HepG2 (cell line): ENCODE results near the gene PIP4K2B. TPM values are rescaled to one million over a fixed set of nuclear protein-coding genes. Genes with fewer than 3 reads are reported as not detected.

Source experiments
- ARNTL ChIP-seq: sonication (generic); formaldehyde crosslinking; IDR thresholded peaks from 2 replicates; pipeline ENCODE4 v1.4.0; 2020; ENCODE audit warnings: mild to moderate bottlenecking, missing genetic modification reagents
- KLF12 ChIP-seq: sonication (generic); formaldehyde crosslinking; IDR thresholded peaks from 2 replicates; pipeline ENCODE4 v1.4.0; 2020; ENCODE audit warnings: missing genetic modification reagents, borderline replicate concordance
- KLF13 ChIP-seq: sonication (generic); formaldehyde crosslinking; IDR thresholded peaks from 2 replicates; pipeline ENCODE4 v1.4.0; 2020; ENCODE audit warnings: mild to moderate bottlenecking, missing genetic modification reagents
- MIER3 ChIP-seq: IDR thresholded peaks from 2 replicates; pipeline ENCODE4 v1.6.1; 2016; ENCODE audit warnings: missing compliant biosample characterization, borderline replicate concordance
- PRMT3 ChIP-seq: sonication (generic); formaldehyde crosslinking; IDR thresholded peaks from 2 replicates; pipeline ENCODE4 v1.8.1; 2022; ENCODE audit warnings: low read depth, mild to moderate bottlenecking, moderate library complexity, missing genetic modification reagents, borderline replicate concordance
- RFX5 ChIP-seq: IDR thresholded peaks from 2 replicates; pipeline ENCODE4 v1.6.1; 2011; ENCODE audit warnings: low read depth, low read length, improper control_type of control experiment
- SOX6 ChIP-seq, 2 experiments: fragments of 450-650 bp in 1 of 2; sonication (generic) in 1 of 2; formaldehyde crosslinking in 1 of 2; IDR thresholded peaks; 2 replicates each; pipeline versions ENCODE4 v1.4.0 to v1.6.1; 2017 to 2020; ENCODE audit warnings: antibody characterized with exemption in 1 of 2, mild to moderate bottlenecking in 1 of 2, missing genetic modification reagents in 1 of 2
- TEAD2 ChIP-seq: sonication (generic); formaldehyde crosslinking; IDR thresholded peaks from 2 replicates; pipeline ENCODE4 v1.9.0; 2021; ENCODE audit warnings: missing genetic modification reagents
- TOPORS ChIP-seq: sonication (generic); formaldehyde crosslinking; IDR thresholded peaks from 2 replicates; pipeline ENCODE4 v1.8.0; 2023; ENCODE audit warnings: mild to moderate bottlenecking, missing genetic modification reagents
- U2AF2 ChIP-seq: fragments of 200-400 bp; formaldehyde crosslinking; IDR thresholded peaks from 2 replicates; pipeline ENCODE4 v1.6.1; 2017; ENCODE audit warnings: low read depth, mild to moderate bottlenecking, low read length
- ZNF124 ChIP-seq: sonication (generic); formaldehyde crosslinking; IDR thresholded peaks from 2 replicates; pipeline ENCODE4 v1.4.0; 2020; ENCODE audit warnings: missing genetic modification reagents
- ZNF207 ChIP-seq: fragments of 450-650 bp; IDR thresholded peaks from 2 replicates; pipeline ENCODE4 v1.6.1; 2016; ENCODE audit warnings: antibody characterized with exemption, borderline replicate concordance
- ZNF256 ChIP-seq: sonication (generic); formaldehyde crosslinking; conservative IDR thresholded peaks from 2 replicates; pipeline ENCODE4 v1.4.0; 2020; ENCODE audit warnings: missing genetic modification reagents
- ZNF619 ChIP-seq: sonication (generic); formaldehyde crosslinking; IDR thresholded peaks from 2 replicates; pipeline ENCODE4 v1.4.0; 2020; ENCODE audit warnings: mild to moderate bottlenecking, missing genetic modification reagents
- polyA plus RNA-seq, 8 experiments: library from polyadenylated mRNA; depleted of rRNA in 3 of 8; stranded (reverse) in 7 of 8; unstranded in 1 of 8; fragments of >200 nt; fragmentation: Illumina TruSeq in 4 of 8; extraction: Trizol in 4 of 8; gene quantifications; 2 replicates each; pipeline versions ENCODE4 v1.2.1 to v1.2.3, GENCODE V29; 2011 to 2016; ENCODE audit warnings: low read depth in 4 of 8, missing spikeins in 1 of 8, mixed read lengths in 1 of 8; ENCODE audit not compliant: insufficient read depth in 1 of 8
- total RNA-seq, 5 experiments: library from RNA; depleted of rRNA; stranded (reverse); fragments of >200 nt; fragmentation: Illumina TruSeq; extraction: Trizol; gene quantifications; 2 replicates each; pipeline ENCODE4 v1.2.3, GENCODE V29; 2016; ENCODE audit warnings: low read depth in 1 of 5
- TF ChIP-seq, protein P1 (sequence below): fragments of 450-650 bp; IDR thresholded peaks from 2 replicates; pipeline ENCODE4 v1.6.1; 2017
- TF ChIP-seq, protein P2 (sequence below): sonication (generic); formaldehyde crosslinking; IDR thresholded peaks from 2 replicates; pipeline ENCODE4 v1.5.1; 2020; ENCODE audit warnings: mild to moderate bottlenecking, missing genetic modification reagents, borderline replicate concordance
- TF ChIP-seq, protein P3 (sequence below), 2 experiments: sonication (generic) in 1 of 2; formaldehyde crosslinking in 1 of 2; IDR thresholded peaks; 2 replicates each; pipeline versions ENCODE4 v1.4.0 to v1.6.1; 2018 to 2020; ENCODE audit warnings: missing genetic modification reagents in 2 of 2, borderline replicate concordance in 1 of 2, low read depth in 1 of 2, mild to moderate bottlenecking in 1 of 2, missing biosample characterization in 1 of 2
- TF ChIP-seq, protein P4 (sequence below): sonication (generic); formaldehyde crosslinking; IDR thresholded peaks from 2 replicates; pipeline ENCODE4 v1.4.0; 2020; ENCODE audit warnings: missing genetic modification reagents
- TF ChIP-seq, protein P5 (sequence below): sonication (generic); formaldehyde crosslinking; IDR thresholded peaks from 2 replicates; pipeline ENCODE4 v1.4.0; 2020; ENCODE audit warnings: missing genetic modification reagents, borderline replicate concordance

Gene PIP4K2B
- total and polyA plus RNA-seq, 2 of the 13 experiments (the other 11 are each of a cell fraction or from before 2014, with no cell fraction given): 20.4 to 54.0 TPM

DNA sequence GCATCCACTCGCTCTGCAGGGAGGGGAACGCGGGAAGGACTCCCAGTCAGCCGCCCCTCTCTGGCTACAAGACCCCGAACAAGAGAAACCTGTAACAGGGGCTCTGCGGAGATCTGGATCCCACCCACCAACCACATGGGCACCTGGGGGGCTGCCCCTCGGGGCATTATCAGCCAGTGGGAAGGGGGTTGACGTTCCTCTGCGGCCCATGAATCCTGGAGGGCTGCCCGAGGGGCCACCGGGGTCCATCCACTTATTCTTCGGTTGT lies 49.4 kb downstream of the PIP4K2B start (continued):
- no peak for TF ChIP-seq ZNF207
- no peak for TF ChIP-seq SOX6 (IDR thresholded peaks at IDR 0.05)
- TF ChIP-seq SOX6 (CRISPR knock-in tag; IDR thresholded peaks at IDR 0.05): no peak
- TF ChIP-seq ZNF256 (CRISPR knock-in tag): 0 out of 2 replicates have a peak, but pooled peaks have one; percentile 3
- no peak for TF ChIP-seq RFX5
- TF ChIP-seq, protein P1, sequence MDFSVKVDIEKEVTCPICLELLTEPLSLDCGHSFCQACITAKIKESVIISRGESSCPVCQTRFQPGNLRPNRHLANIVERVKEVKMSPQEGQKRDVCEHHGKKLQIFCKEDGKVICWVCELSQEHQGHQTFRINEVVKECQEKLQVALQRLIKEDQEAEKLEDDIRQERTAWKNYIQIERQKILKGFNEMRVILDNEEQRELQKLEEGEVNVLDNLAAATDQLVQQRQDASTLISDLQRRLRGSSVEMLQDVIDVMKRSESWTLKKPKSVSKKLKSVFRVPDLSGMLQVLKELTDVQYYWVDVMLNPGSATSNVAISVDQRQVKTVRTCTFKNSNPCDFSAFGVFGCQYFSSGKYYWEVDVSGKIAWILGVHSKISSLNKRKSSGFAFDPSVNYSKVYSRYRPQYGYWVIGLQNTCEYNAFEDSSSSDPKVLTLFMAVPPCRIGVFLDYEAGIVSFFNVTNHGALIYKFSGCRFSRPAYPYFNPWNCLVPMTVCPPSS: no peak
- TF ChIP-seq ZNF619 (CRISPR knock-in tag): no peak
- no peak for TF ChIP-seq TEAD2 (CRISPR knock-in tag)
- no peak for TF ChIP-seq KLF12 (CRISPR knock-in tag)
- TF ChIP-seq ARNTL (CRISPR knock-in tag): no peak; the same call in 1 of the 2 replicates
- TF ChIP-seq, protein P2, sequence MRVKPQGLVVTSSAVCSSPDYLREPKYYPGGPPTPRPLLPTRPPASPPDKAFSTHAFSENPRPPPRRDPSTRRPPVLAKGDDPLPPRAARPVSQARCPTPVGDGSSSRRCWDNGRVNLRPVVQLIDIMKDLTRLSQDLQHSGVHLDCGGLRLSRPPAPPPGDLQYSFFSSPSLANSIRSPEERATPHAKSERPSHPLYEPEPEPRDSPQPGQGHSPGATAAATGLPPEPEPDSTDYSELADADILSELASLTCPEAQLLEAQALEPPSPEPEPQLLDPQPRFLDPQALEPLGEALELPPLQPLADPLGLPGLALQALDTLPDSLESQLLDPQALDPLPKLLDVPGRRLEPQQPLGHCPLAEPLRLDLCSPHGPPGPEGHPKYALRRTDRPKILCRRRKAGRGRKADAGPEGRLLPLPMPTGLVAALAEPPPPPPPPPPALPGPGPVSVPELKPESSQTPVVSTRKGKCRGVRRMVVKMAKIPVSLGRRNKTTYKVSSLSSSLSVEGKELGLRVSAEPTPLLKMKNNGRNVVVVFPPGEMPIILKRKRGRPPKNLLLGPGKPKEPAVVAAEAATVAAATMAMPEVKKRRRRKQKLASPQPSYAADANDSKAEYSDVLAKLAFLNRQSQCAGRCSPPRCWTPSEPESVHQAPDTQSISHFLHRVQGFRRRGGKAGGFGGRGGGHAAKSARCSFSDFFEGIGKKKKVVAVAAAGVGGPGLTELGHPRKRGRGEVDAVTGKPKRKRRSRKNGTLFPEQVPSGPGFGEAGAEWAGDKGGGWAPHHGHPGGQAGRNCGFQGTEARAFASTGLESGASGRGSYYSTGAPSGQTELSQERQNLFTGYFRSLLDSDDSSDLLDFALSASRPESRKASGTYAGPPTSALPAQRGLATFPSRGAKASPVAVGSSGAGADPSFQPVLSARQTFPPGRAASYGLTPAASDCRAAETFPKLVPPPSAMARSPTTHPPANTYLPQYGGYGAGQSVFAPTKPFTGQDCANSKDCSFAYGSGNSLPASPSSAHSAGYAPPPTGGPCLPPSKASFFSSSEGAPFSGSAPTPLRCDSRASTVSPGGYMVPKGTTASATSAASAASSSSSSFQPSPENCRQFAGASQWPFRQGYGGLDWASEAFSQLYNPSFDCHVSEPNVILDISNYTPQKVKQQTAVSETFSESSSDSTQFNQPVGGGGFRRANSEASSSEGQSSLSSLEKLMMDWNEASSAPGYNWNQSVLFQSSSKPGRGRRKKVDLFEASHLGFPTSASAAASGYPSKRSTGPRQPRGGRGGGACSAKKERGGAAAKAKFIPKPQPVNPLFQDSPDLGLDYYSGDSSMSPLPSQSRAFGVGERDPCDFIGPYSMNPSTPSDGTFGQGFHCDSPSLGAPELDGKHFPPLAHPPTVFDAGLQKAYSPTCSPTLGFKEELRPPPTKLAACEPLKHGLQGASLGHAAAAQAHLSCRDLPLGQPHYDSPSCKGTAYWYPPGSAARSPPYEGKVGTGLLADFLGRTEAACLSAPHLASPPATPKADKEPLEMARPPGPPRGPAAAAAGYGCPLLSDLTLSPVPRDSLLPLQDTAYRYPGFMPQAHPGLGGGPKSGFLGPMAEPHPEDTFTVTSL (CRISPR knock-in tag): no peak
- TF ChIP-seq TOPORS: no peak
- no peak for TF ChIP-seq U2AF2
- TF ChIP-seq KLF13 (CRISPR knock-in tag): no peak
- TF ChIP-seq, protein P3, sequence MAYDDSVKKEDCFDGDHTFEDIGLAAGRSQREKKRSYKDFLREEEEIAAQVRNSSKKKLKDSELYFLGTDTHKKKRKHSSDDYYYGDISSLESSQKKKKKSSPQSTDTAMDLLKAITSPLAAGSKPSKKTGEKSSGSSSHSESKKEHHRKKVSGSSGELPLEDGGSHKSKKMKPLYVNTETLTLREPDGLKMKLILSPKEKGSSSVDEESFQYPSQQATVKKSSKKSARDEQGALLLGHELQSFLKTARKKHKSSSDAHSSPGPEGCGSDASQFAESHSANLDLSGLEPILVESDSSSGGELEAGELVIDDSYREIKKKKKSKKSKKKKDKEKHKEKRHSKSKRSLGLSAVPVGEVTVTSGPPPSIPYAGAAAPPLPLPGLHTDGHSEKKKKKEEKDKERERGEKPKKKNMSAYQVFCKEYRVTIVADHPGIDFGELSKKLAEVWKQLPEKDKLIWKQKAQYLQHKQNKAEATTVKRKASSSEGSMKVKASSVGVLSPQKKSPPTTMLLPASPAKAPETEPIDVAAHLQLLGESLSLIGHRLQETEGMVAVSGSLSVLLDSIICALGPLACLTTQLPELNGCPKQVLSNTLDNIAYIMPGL (CRISPR knock-in tag; IDR thresholded peaks at IDR 0.05; ENCODE audit: borderline replicate concordance in 1 of 2, low read depth in 1 of 2): no peak
- no peak for TF ChIP-seq MIER3 (CRISPR knock-in tag)
- TF ChIP-seq, protein P4, sequence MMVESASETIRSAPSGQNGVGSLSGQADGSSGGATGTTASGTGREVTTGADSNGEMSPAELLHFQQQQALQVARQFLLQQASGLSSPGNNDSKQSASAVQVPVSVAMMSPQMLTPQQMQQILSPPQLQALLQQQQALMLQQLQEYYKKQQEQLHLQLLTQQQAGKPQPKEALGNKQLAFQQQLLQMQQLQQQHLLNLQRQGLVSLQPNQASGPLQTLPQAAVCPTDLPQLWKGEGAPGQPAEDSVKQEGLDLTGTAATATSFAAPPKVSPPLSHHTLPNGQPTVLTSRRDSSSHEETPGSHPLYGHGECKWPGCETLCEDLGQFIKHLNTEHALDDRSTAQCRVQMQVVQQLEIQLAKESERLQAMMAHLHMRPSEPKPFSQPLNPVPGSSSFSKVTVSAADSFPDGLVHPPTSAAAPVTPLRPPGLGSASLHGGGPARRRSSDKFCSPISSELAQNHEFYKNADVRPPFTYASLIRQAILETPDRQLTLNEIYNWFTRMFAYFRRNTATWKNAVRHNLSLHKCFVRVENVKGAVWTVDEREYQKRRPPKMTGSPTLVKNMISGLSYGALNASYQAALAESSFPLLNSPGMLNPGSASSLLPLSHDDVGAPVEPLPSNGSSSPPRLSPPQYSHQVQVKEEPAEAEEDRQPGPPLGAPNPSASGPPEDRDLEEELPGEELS (CRISPR knock-in tag): no peak
- no peak for TF ChIP-seq PRMT3 (CRISPR knock-in tag)
- no peak for TF ChIP-seq ZNF124 (CRISPR knock-in tag)
- TF ChIP-seq, protein P5, sequence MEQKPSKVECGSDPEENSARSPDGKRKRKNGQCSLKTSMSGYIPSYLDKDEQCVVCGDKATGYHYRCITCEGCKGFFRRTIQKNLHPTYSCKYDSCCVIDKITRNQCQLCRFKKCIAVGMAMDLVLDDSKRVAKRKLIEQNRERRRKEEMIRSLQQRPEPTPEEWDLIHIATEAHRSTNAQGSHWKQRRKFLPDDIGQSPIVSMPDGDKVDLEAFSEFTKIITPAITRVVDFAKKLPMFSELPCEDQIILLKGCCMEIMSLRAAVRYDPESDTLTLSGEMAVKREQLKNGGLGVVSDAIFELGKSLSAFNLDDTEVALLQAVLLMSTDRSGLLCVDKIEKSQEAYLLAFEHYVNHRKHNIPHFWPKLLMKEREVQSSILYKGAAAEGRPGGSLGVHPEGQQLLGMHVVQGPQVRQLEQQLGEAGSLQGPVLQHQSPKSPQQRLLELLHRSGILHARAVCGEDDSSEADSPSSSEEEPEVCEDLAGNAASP (CRISPR knock-in tag): no peak
